NCI-H1417 (cell line): ENCODE results near the gene CXCR3.
"Not testable (repeated sequence)": the region's sequence is repeated elsewhere in the genome, so short reads cannot be mapped to it uniquely, and the experiment has no call there.

Source experiments
- DNase-seq, 3 experiments: peaks; one replicate each; lab custom pipeline; 2025; lab: John Stamatoyannopoulos, UW

Gene CXCR3

GRCh38 chrX:71618303-71618721 is at the start of gene CXCR3:
Gene CXCR3 (minus strand): TSS chrX:71618511. CDS start chrX:71618449, 62 bp downstream.
- DNase-seq, result no peak

- no peak for DNase-seq
Observed at GRCh38 chrX:71667328-71668247, 49.3 kb upstream of the CXCR3 start, which contains the start of gene LOC101059915. Gene LOC101059915 (plus strand): TSS chrX:71667546.

- no peak for DNase-seq
Observed at GRCh38 chrX:71666240-71667223, 48.2 kb upstream of the CXCR3 start.

- DNase-seq, result no peak
Observed at GRCh38 chrX:71665747-71666146, 47.4 kb upstream of the CXCR3 start.

GRCh38 chrX:71664889-71665491 is 46.7 kb upstream of the CXCR3 start:
- no peak for DNase-seq

GRCh38 chrX:71664202-71664601 is 45.9 kb upstream of the CXCR3 start:
- peak in 2 of 3 experiments; percentile 13 to 24 for DNase-seq

- DNase-seq, result not testable (repeated sequence)
Observed at GRCh38 chrX:71663238-71663637, 44.9 kb upstream of the CXCR3 start.

- DNase-seq, result not testable (repeated sequence)
Observed at GRCh38 chrX:71662654-71663053, 44.3 kb upstream of the CXCR3 start.

- no peak for DNase-seq
Observed at GRCh38 chrX:71661919-71662318, 43.6 kb upstream of the CXCR3 start.

- no peak for DNase-seq
Observed at GRCh38 chrX:71660562-71661416, 42.5 kb upstream of the CXCR3 start.

- no peak for DNase-seq
Observed at GRCh38 chrX:71659959-71660358, 41.6 kb upstream of the CXCR3 start.

GRCh38 chrX:71659342-71659741 is 41.0 kb upstream of the CXCR3 start:
- DNase-seq, result no peak

GRCh38 chrX:71657267-71657666 is 39.0 kb upstream of the CXCR3 start:
- no peak for DNase-seq

- no peak for DNase-seq
Observed at GRCh38 chrX:71653344-71653743, 35.0 kb upstream of the CXCR3 start.

GRCh38 chrX:71652405-71652804 is 34.1 kb upstream of the CXCR3 start:
- peak; percentile 26 to 76 (median 47) for DNase-seq

- peak in 1 of 3 experiments; percentile 43 for DNase-seq
Observed at GRCh38 chrX:71650333-71650969, 32.1 kb upstream of the CXCR3 start.

- not testable (repeated sequence) for DNase-seq
Observed at GRCh38 chrX:71644406-71644805, 26.1 kb upstream of the CXCR3 start.

- no peak for DNase-seq
Observed at GRCh38 chrX:71640002-71640401, 21.7 kb upstream of the CXCR3 start.

- DNase-seq, result no peak
Observed at GRCh38 chrX:71638409-71638808, 20.1 kb upstream of the CXCR3 start.

- no peak for DNase-seq
Observed at GRCh38 chrX:71637848-71638247, 19.5 kb upstream of the CXCR3 start.
